Ishikawa (cell line): ENCODE data around the gene KIR2DL4.
"Not testable (repeated sequence)": the region's sequence is repeated elsewhere in the genome, so short reads cannot be mapped to it uniquely, and the experiment has no call there.

Experiments used
- FOXM1 ChIP-seq: IDR thresholded peaks from 2 replicates; pipeline ENCODE4 v1.6.1; 2012; ENCODE audit warnings: low read depth, borderline replicate concordance
- NFIC ChIP-seq: IDR thresholded peaks from 2 replicates; pipeline ENCODE4 v1.6.1; 2012
- RAD21 ChIP-seq: IDR thresholded peaks from 2 replicates; pipeline ENCODE4 v1.6.1; 2012; ENCODE audit warnings: low read depth
- TCF12 ChIP-seq: IDR thresholded peaks from 2 replicates; pipeline ENCODE4 v1.6.1; 2012; ENCODE audit warnings: low read depth
- TF ChIP-seq, protein P1 (sequence below): IDR thresholded peaks from 2 replicates; pipeline ENCODE4 v1.6.1; 2012

GRCh38 chr19:54769646-54770045 is 33.8 kb upstream of the KIR2DL4 start, which contains the start of gene KIR2DL1:
- TF ChIP-seq TCF12, NFIC, RAD21, FOXM1: not testable (repeated sequence)
- TF ChIP-seq, protein P1, sequence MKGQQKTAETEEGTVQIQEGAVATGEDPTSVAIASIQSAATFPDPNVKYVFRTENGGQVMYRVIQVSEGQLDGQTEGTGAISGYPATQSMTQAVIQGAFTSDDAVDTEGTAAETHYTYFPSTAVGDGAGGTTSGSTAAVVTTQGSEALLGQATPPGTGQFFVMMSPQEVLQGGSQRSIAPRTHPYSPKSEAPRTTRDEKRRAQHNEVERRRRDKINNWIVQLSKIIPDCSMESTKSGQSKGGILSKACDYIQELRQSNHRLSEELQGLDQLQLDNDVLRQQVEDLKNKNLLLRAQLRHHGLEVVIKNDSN, result not testable (repeated sequence)
